CD4-positive, alpha-beta T cell treated with Interleukin-4 for 1 hour (primary cell): ENCODE data around the gene MPPED1.

Experiments used
- DNase-seq, 2 donors: peaks; one replicate each; pipeline ENCODE4 v3.0.0-alpha.2; 2020 to 2022

MPPED1 gene

GRCh38 chr22:43529934-43530333 is 118.1 kb downstream of the MPPED1 start:
- no peak for DNase-seq

DNA sequence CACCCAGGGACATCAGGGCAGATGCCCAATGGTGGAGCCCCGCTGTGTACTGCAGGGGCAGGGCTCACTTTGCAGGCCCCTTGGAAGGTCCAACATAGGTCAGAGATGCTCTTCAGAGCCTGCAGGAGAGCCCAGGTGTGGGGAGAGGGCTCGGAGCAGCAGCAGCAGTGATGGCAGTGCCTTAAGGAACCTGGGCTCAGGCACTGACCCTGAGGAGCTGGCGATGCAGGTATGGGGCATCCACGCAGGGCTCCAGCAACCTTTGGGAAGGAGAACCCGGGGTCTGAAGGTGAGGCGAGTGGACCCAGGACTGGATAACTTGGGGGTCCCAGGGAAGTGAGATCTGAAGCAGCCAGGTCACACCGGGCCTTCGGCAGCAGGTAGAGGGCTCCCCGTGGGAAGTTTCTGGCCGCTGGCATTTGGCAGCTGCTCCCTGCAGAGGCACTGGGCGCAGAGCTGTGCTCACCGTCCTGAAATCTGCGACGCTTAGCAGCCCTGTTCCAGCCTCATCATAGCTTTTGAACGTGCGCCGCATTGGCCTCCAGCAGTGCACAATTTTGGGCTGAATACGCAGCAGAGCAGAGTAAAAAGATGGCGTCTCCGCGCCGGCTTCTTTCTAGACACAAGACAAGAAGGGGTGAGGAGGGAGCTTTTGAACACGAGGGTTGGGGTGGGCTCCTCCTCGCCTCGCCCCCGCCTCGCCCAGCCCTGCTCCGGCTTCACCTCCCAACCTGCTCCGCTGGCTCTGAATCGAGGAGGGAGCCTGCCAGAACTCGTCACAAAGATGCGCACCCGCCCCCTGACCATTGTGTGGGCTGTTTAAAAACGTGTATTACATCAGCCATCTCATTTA is 118.8 kb downstream of the MPPED1 start:
- no peak for DNase-seq

DNA sequence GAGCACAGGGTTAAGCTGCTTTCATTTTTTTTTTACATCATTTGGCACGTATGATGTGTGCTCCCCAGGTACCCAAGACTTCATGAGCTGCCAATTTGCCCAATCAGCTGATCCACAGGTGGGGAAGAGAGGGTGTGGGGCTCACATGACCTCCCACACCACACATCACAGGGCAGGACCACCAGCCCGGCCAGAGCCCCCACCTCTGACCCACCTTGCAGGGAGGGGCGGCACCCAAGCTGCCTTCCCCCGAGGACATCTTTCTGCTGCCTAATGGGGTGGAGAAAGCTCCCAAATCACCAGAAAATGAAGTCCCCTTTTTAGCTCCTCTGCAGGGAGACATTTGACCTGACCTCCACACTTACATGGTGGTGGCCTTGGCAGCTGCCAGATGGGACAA is 119.8 kb downstream of the MPPED1 start:
- no peak for DNase-seq

- no peak for DNase-seq
Measured at GRCh38 chr22:43532301-43533155, 120.7 kb downstream of the MPPED1 start.

GRCh38 chr22:43533156-43533530 is 121.3 kb downstream of the MPPED1 start:
- no peak for DNase-seq

- no peak for DNase-seq
Measured at GRCh38 chr22:43533656-43534428, 122.0 kb downstream of the MPPED1 start.

GRCh38 chr22:43534916-43535315 is 123.1 kb downstream of the MPPED1 start:
- DNase-seq, result no peak

DNA sequence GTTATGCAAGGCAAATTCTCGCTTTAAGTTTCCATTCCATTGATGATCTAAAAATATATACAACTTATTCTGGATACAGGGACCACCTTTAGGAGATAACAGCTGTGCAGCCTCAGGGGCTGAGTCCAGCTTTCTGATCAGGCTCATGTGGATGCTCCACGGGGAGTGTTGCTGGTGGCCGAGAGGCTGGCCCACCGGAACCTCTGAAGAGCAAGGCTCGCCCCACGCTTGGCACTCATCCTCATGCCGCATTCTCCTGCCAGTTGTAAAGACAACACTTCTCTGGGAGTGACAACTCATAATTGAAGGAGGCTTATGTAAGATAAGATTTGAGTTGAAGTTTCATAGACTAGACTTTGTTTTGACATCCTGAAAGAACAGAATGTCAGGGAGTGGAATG is 123.5 kb downstream of the MPPED1 start:
- DNase-seq, result no peak

DNA sequence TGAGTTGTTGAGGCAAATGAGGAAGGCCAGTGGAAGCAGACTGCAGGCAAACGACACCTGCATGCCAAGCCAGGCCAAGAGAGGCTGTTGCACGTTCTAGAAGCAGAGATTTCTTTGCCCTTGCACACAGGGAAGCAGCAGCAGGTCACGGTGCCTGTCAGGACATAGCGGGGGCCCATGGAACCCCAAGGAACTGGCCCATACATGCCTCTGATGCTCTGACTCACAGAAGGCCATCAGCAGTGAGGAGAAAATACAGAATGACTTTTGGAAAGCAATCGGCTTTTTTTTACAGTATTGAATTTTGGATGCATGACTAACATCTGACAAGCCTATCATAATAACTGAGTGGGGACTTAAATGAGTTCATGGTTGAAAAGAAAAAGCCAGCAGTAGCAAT is 123.9 kb downstream of the MPPED1 start:
- no peak for DNase-seq

DNA sequence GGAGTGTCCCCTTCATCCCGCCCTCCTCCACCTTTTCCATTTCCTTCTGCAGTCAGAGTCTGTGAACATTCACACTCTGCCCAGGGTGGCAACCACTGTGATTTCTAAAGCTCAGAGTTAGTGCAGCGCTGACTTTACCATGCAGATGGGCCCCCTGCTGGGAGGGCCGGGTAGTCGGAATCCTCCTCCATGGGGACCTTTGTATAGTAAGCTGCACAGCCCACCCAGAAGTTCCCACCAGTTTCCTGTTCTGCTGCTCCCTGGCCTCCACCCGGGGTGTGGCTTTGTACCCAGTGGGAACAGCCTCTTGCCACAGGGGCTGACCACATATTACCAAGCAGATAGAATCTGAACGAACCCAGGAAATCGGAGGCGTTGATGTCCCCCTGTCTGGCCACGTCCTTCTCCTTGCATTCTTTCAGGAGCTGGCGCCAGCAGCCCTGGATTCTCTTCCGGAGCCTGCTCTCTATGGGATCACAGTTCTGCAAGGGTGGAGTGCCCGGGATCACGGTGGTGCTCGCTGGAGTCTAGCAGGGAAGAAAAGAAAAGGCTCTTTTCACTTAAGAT is 125.3 kb downstream of the MPPED1 start:
- no peak for DNase-seq

DNA sequence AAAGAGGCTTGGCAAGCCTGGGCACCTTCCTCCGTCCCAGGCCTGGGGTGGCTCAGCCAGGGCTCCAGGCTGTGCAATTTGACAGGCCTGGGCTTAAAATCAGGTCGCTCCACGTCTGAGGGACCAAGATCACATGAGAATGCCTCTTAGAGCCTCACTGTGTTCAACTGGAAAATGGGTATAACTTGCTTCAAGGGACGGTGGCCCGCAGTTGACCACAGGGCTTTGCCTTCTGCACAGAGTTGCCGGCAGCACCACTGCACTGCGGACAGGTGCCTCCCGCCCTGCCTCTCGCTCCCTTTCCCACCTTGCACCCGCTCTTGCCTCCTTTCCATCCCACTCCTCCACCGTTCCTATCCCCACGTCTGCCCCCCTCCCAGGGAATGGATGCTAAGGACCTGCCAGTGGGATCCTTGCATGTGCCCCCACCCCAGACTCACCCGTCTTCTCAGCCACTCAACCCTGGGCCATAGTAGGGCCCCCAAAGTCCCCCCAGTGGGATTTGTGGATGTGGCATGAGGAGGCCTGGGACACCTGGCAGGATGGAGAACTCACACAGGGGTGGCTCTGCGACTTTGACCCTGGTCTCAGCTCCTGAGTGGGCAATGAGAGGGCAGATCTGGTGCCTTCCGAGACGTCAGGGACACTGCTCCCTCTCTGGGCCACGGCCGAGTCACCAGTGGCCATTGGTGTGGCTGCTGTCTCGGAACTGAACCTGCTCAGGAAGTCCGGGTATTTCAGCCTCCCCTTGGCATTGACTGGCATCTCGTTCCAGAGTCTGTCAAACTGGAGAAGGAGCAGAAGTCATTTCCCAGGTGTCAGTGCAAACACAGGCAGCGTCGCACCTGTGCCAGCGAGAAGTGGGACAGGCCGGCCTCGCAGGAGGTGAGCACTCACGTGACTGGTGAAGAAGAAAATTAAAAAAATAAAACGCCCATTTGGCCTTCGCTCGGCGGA is 128.0 kb downstream of the MPPED1 start:
- no peak for DNase-seq

GRCh38 chr22:43540529-43540923 is 128.7 kb downstream of the MPPED1 start:
- no peak for DNase-seq

- DNase-seq, result no peak
Measured at GRCh38 chr22:43541022-43541421, 129.2 kb downstream of the MPPED1 start.

DNA sequence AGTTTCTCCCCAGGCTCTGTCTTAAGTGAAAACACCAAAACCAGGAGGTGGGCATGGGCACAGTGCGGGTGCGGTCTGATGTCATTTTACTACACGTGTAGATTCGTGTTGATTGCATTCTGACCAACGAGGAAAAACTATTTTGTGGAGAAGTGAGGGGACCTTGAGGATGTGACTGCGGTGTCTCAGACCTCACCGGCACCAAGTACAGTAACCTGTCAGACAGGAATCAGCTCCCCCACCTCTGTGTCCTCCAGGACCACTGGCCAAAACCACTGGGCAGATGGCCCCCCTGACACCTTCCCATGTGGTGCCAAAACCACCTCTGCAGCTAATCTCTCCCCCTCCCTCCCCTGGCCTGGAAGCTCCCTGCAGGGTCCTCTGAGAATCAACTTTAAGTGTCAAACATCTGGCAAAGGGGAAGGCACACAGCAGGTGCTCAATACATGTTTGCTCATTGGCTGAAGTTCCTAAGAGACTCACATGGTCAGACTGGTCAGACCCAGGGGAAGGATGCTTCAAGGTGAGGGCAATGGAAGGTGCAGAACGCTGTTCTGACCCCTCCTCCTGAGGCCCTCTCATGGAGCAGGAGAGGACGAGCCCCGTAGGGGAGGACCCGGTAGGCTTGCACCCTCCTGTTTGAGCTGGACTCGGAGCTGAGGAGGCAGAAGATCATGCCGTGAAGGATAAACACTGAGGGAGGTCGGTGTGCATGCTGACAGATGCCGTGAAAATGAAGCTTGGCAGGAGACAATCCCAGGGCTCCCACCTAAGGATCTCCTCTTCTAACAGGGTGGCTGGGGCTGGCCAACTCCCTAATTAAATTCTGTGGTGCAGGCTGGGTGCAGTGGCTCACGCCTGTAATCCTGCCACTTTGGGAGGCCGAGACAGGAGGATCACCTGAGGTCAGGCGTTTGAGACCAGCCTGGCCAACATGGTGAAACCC is 129.9 kb downstream of the MPPED1 start:
- no peak for DNase-seq

DNA sequence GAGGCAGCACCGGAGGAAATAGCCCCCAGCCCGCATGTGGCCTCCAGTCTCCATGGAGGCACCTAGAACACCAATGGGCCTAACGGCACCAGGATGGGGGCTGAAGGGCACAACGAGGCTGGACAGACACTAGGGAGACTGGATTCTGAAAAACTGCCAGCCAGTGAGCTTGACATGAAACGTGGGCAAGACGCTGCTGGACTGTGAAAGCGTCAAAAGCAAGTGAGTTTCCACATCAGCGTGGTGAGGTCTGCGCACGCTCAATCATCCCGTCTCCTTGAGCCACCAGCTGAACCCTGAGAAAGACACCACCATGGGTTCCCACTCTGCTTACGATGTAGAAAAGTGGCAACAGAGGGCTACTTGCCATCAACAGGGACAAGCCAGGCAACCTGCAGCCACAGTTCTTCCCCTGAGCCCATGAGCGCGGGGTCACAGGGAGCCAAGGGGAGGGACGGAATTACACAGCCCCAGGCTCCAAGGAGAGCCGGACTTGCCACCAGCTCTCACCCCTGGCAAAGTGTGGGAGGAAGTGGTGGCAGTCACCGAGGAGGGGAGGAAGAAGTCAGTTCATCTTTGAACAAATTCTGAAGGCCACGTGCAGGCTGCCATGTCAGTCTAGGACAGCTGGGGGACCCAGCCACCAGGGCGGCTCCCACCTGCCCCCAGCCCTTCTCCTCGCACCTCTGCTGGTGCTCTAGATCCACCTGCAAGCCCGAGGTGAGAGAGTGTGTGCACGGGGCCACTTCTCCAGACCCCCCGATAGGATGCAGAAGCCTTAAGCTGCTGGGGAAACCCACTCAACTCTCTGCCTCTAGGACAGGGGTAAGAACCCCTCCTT is 131.1 kb downstream of the MPPED1 start:
- DNase-seq, result no peak

- DNase-seq, result no peak
Measured at GRCh38 chr22:43543522-43544288, 131.9 kb downstream of the MPPED1 start.

DNA sequence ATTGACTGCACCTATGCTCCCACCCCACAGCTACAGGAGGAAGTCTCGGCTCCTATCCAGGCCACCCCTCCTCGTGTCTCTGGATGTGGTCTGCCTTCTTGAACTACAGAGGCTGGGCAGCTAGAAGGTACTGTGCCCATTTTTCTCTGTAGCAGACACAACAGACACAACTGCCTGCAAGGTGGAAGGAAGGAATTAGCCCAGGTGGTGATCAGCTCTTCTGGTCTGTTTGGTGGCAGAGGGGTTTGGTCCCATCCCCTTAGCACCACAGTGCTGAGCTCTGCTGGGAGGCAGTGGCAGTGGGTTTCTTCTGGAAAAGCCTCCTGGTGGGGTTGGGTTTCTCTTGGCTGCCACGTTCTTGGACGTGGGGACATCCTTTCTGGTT is 132.5 kb downstream of the MPPED1 start:
- DNase-seq, result no peak

GRCh38 chr22:43546186-43546585 is 134.4 kb downstream of the MPPED1 start:
- no peak for DNase-seq
